GM12878 (cell line): ENCODE data around the gene BRME1. TPM values are rescaled to one million over a fixed set of nuclear protein-coding genes. Genes with fewer than 3 reads are reported as not detected.

Experiments
- ATAC-seq: fragments of 200-7000 bp; cut with Tn5 transposase; 3 replicates; pipeline ENCODE4 v1.9.1; 2020; ENCODE audit warnings: mild to moderate bottlenecking, moderate library complexity
- BruUV-seq: library from RNA; stranded (reverse); fragments of 400-500 nt; replicated peaks from 2 replicates; lab custom pipeline; 2021; lab: Mats Ljungman, UMichigan
- CTCF ChIA-PET: fragments of 300-600 bp; sonication (Branson Sonifier 250); formaldehyde crosslinking; extraction: SDS; loops from one replicate; lab custom pipeline; 2021; ENCODE audit warnings: inconsistent platforms; lab: Yijun Ruan, JAX
- POLR2A ChIA-PET: fragments of 350-600 bp; formaldehyde crosslinking; extraction: SDS; loops from one replicate; lab custom pipeline; 2021; ENCODE audit warnings: inconsistent platforms; lab: Charles Lee
- RAD21 ChIA-PET: fragments of 300-600 bp; sonication (Branson Sonifier 250); formaldehyde crosslinking; loops from one replicate; lab custom pipeline; 2023; ENCODE audit warnings: antibody characterized with exemption; ENCODE audit not compliant: unreplicated experiment; lab: Charles Lee
- SMC1A ChIA-PET: fragments of 300-600 bp; sonication (Branson Sonifier 250); formaldehyde crosslinking; loops from one replicate; lab custom pipeline; 2023; ENCODE audit not compliant: unreplicated experiment, uncharacterized antibody; lab: Charles Lee
- DNase-seq: peaks from one replicate; pipeline ENCODE4 v3.0.0-alpha.2; 2011; ENCODE audit warnings: low read depth, low spot score
- FAIRE-seq: peaks from 3 replicates; lab custom pipeline; 2011; peaks lifted over from hg19 to GRCh38; lab: Jason Lieb, UNC
- H2AFZ ChIP-seq: 2 replicates; pipeline ENCODE4 v1.6.0; 2011; ENCODE audit warnings: low read depth, low read length, control low read depth; ENCODE audit not compliant: control insufficient read depth
- H3K27ac ChIP-seq: 2 replicates; pipeline ENCODE4 v1.5.1; 2011; ENCODE audit warnings: control low read depth; ENCODE audit not compliant: control insufficient read depth, insufficient read depth
- H3K27me3 ChIP-seq, 2 experiments: replicated peaks in 1 of 2; 2 replicates each; pipeline versions ENCODE4 v1.6.0 to v1.6.1; 2011; ENCODE audit warnings: low read length in 1 of 2; ENCODE audit not compliant: control insufficient read depth in 2 of 2, insufficient read depth in 2 of 2
- H3K36me3 ChIP-seq, 2 experiments: 2 replicates each; pipeline ENCODE4 v1.5.1; 2011; ENCODE audit warnings: low read length in 1 of 2; ENCODE audit not compliant: control insufficient read depth in 2 of 2, insufficient read depth in 2 of 2
- H3K4me1 ChIP-seq: 2 replicates; pipeline ENCODE4 v1.6.1; 2011; ENCODE audit warnings: mild to moderate bottlenecking, low read length, moderate library complexity, mixed read lengths; ENCODE audit not compliant: control insufficient read depth, insufficient read depth
- H3K4me2 ChIP-seq: 2 replicates; pipeline ENCODE4 v1.6.0; 2011; ENCODE audit warnings: control low read depth; ENCODE audit not compliant: control insufficient read depth, insufficient read depth
- H3K4me3 ChIP-seq: fragments of 200-600 bp; sonication (generic); 2 replicates; pipeline ENCODE4 v1.5.1; 2016
- H3K79me2 ChIP-seq: 2 replicates; pipeline ENCODE4 v1.6.0; 2011; ENCODE audit warnings: low read length; ENCODE audit not compliant: control insufficient read depth, insufficient read depth
- H3K9ac ChIP-seq: 2 replicates; pipeline ENCODE4 v1.8.0; 2011; ENCODE audit warnings: low read length, control low read depth, mixed read lengths; ENCODE audit not compliant: control insufficient read depth, insufficient read depth
- H3K9me3 ChIP-seq: replicated peaks from 3 replicates; pipeline ENCODE4 v1.5.1; 2011; ENCODE audit warnings: mild to moderate bottlenecking, low read length; ENCODE audit not compliant: control insufficient read depth, insufficient read depth
- H4K20me1 ChIP-seq: 2 replicates; pipeline ENCODE4 v1.6.0; 2011; ENCODE audit not compliant: control insufficient read depth, insufficient read depth
- CHD2 ChIP-seq: IDR thresholded peaks from 2 replicates; pipeline ENCODE4 v1.6.1; 2011; ENCODE audit warnings: low read depth, low read length, improper control_type of control experiment, borderline replicate concordance
- EZH2 ChIP-seq: IDR thresholded peaks from 2 replicates; pipeline ENCODE4 v1.6.1; 2012; ENCODE audit warnings: low read depth, mild to moderate bottlenecking, control low read depth, inconsistent platforms, low read length, borderline replicate concordance; ENCODE audit not compliant: control insufficient read depth
- PBX3 ChIP-seq: IDR thresholded peaks from 2 replicates; pipeline ENCODE4 v1.6.1; 2011; ENCODE audit warnings: mild to moderate bottlenecking, low read depth, low read length, moderate library complexity; ENCODE audit not compliant: insufficient replicate concordance
- USF2 ChIP-seq: IDR thresholded peaks from 2 replicates; pipeline ENCODE4 v1.6.1; 2011; ENCODE audit warnings: low read depth, low read length, improper control_type of control experiment, borderline replicate concordance
- WGBS: methylation state at CpG from one replicate; pipeline ENCODE4 v1.1.6; 2016; ENCODE audit warnings: low lambda C conversion rate; ENCODE audit not compliant: insufficient replicate concordance, insufficient coverage; ENCODE audit errors: missing lambda C conversion rate; 5-methylcytosine and 5-hydroxymethylcytosine counted together
- in situ Hi-C: fragments of 300-500 bp; cut with MboI; formaldehyde crosslinking; loops from 9 replicates; pipeline ENCODE4 v1.14.3; 2018; ENCODE audit warnings: mixed read lengths
- intact Hi-C: fragments of 100-400 bp; cut with micrococcal nuclease; formaldehyde crosslinking; loops from one replicate; pipeline ENCODE4 v1.14.2; 2022; ENCODE audit not compliant: unreplicated experiment
- polyA plus RNA-seq, 11 experiments: library from polyadenylated mRNA; depleted of rRNA in 4 of 11; unstranded in 6 of 11; stranded (reverse) in 5 of 11; fragments of >200 nt; fragmentation: Nextera tagmentation in 4 of 11; fragmentation: Illumina TruSeq in 1 of 11; extraction: Ambion mirVana in 4 of 11; extraction: Trizol in 1 of 11; gene quantifications; 1 replicate in 1 of 11; 2 replicates in 10 of 11; pipeline versions ENCODE4 v1.2.1 to v1.2.3, GENCODE V29; 2011 to 2016; ENCODE audit warnings: inconsistent platforms in 2 of 11, missing spikeins in 2 of 11, low read depth in 1 of 11
- total RNA-seq, 4 experiments: library from RNA; depleted of rRNA in 3 of 4; stranded (reverse); fragments of >200 nt in 3 of 4; fragmentation: Illumina TruSeq in 1 of 4; extraction: Trizol in 1 of 4; gene quantifications; 2 replicates each; pipeline versions ENCODE4 v1.2.1 to v1.2.3, GENCODE V29; 2013 to 2021

BRME1 gene
- total and polyA plus RNA-seq, 10 of the 15 experiments (the other 5 are each of a cell fraction or from before 2014, with no cell fraction given): 0.07 to 2.2 (median 1.1) TPM; not detected in 1

- no peak for TF ChIP-seq CHD2
- TF ChIP-seq, all 136 proteins: peak for 0
Measured at GRCh38 chr19:13890136-13890535, 15.8 kb downstream of the BRME1 start (continued).

GRCh38 chr19:13888281-13888680 is 17.6 kb downstream of the BRME1 start:
- FAIRE-seq: no peak
- no peak for ATAC-seq
- Histone ChIP-seq H3K36me3 (no peaks in the 10 kb centered on the region), H3K27ac (no peak overlapping the region)
- DNase-seq: no peak
- SMC1A ChIA-PET: interaction anchor here (1.1 kb wide), 1 partner anchor 172 kb away, joined by 4 read pairs; no protein-coding TSS in a partner anchor
- TF ChIP-seq PBX3 (no peak), EZH2 (no peak), USF2 (no peak)
- TF ChIP-seq, all 136 proteins: peak for 0
- 44% methylated on average over 16 of the region's 16 CpGs for WGBS
- Histone ChIP-seq H4K20me1 (no peaks in the 10 kb centered on the region), H3K4me2 (no peak overlapping the region), H3K4me3 (no peak overlapping the region), H2AFZ (no peak overlapping the region), H3K79me2 (no peaks in the 10 kb centered on the region), H3K4me1 (no peaks in the 10 kb centered on the region), H3K9me3 (no peaks in the 10 kb centered on the region), H3K9ac (no peak overlapping the region), H3K27me3 (no peaks in the 10 kb centered on the region)
- no TSS peak for BruUV-seq
- intact Hi-C loops (no loop called here), in situ Hi-C loops (loop anchor here (25.0 kb wide), 1 partner anchor 449 kb away; no protein-coding TSS in a partner anchor)
- ChIA-PET CTCF (interaction anchor here (1.3 kb wide), 1 partner anchor 171 kb away, joined by 4 read pairs; no protein-coding TSS in a partner anchor), RAD21 (no interaction called here), POLR2A (interaction anchor here (0.7 kb wide), 4 partner anchors 25 to 725 kb away, joined by 3 to 4 read pairs (median 3); no protein-coding TSS in a partner anchor)
